Measurements from ENCODE around the gene CREB5.

DNA sequence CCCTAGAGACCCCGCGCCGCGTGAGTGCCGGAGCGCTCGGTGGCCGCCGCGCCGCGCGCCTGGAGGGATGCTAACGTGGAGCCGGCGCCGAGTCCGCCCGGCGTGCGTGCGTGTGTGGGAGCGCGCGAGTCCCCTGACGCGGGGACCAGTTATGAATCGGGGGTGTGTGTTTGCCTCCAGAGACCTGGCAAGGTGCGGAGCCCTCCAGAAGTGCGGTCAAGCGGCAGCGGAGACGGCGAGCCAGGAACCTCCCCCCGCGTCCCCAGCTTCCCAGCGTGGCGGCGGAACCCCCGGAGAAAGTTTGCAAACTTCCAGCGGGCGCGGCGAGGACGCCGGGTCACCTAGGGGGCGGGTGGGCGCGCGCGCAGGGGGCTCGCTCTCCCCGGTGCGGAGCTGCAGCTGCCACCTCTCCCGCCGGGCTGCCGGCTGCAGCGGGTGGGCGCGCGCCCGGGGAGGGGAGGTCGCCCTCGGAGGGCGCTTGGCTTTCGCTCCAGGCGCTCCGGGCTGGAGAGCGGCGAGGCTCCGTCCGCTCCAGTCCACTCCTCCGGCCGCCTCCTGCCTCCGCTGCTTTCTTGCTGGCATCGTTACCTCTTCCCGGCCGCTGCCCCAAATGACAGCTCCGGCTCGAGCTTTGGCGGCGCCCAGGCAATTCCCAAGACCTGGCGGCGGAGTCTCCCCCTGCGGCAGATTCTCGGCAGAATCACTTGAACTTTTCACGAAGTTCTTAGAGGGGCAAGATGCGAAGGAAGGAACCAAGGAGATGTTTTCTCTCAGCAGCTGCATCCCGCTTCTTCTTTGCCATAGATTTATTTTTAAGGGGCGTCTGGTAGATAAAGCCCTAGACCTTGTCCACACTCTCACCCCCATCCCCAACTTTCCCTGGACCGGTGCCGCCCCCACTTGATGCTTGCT, 2.3 kb upstream of the CREB5 start:
- TF ChIP-seq CTCF (conservative IDR thresholded peaks at IDR 0.05; ENCODE audit: low read depth in 2 of 2) (no peak), EZH2 (IDR thresholded peaks at IDR 0.05; ENCODE audit: low read depth, unreplicated experiment) (no peak), STAT1 (IDR thresholded peaks at IDR 0.05; ENCODE audit: unreplicated experiment) (no peak), POLR2AphosphoS5 (IDR thresholded peaks at IDR 0.05; ENCODE audit: low read depth) (no peak), CREB1 (CRISPR knock-in tag; IDR thresholded peaks at IDR 0.05; ENCODE audit: low read depth) (no peak)
- TF ChIP-seq, protein P1, sequence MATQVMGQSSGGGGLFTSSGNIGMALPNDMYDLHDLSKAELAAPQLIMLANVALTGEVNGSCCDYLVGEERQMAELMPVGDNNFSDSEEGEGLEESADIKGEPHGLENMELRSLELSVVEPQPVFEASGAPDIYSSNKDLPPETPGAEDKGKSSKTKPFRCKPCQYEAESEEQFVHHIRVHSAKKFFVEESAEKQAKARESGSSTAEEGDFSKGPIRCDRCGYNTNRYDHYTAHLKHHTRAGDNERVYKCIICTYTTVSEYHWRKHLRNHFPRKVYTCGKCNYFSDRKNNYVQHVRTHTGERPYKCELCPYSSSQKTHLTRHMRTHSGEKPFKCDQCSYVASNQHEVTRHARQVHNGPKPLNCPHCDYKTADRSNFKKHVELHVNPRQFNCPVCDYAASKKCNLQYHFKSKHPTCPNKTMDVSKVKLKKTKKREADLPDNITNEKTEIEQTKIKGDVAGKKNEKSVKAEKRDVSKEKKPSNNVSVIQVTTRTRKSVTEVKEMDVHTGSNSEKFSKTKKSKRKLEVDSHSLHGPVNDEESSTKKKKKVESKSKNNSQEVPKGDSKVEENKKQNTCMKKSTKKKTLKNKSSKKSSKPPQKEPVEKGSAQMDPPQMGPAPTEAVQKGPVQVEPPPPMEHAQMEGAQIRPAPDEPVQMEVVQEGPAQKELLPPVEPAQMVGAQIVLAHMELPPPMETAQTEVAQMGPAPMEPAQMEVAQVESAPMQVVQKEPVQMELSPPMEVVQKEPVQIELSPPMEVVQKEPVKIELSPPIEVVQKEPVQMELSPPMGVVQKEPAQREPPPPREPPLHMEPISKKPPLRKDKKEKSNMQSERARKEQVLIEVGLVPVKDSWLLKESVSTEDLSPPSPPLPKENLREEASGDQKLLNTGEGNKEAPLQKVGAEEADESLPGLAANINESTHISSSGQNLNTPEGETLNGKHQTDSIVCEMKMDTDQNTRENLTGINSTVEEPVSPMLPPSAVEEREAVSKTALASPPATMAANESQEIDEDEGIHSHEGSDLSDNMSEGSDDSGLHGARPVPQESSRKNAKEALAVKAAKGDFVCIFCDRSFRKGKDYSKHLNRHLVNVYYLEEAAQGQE (IDR thresholded peaks at IDR 0.05; ENCODE audit: unreplicated experiment) = no peak
- TF ChIP-seq, protein P2, sequence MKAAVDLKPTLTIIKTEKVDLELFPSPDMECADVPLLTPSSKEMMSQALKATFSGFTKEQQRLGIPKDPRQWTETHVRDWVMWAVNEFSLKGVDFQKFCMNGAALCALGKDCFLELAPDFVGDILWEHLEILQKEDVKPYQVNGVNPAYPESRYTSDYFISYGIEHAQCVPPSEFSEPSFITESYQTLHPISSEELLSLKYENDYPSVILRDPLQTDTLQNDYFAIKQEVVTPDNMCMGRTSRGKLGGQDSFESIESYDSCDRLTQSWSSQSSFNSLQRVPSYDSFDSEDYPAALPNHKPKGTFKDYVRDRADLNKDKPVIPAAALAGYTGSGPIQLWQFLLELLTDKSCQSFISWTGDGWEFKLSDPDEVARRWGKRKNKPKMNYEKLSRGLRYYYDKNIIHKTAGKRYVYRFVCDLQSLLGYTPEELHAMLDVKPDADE (IDR thresholded peaks at IDR 0.05) = no peak
